Measurements from ENCODE around the gene TRAF1.

DNA sequence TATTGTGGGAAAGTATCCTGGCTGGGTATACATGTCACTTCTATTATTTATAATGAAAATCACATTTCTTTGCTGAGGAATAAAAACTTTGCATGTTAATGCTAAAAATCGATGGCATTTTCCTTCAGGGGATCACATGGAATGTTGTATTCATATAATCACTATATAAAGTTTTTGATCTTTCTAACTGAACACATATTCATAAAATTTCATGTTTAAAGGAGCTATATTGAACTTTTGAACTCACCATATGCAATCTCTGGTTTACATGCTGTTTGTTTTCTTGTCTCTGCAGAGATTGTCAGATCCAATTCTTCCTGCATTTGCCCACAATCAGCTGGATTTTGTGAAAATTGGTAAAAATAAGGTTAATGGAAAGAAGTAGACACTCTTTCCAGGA lies 33.4 kb upstream of the TRAF1 start:
- TF ChIP-seq, protein P1, sequence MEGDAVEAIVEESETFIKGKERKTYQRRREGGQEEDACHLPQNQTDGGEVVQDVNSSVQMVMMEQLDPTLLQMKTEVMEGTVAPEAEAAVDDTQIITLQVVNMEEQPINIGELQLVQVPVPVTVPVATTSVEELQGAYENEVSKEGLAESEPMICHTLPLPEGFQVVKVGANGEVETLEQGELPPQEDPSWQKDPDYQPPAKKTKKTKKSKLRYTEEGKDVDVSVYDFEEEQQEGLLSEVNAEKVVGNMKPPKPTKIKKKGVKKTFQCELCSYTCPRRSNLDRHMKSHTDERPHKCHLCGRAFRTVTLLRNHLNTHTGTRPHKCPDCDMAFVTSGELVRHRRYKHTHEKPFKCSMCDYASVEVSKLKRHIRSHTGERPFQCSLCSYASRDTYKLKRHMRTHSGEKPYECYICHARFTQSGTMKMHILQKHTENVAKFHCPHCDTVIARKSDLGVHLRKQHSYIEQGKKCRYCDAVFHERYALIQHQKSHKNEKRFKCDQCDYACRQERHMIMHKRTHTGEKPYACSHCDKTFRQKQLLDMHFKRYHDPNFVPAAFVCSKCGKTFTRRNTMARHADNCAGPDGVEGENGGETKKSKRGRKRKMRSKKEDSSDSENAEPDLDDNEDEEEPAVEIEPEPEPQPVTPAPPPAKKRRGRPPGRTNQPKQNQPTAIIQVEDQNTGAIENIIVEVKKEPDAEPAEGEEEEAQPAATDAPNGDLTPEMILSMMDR (IDR thresholded peaks at IDR 0.05): no peak
- TF ChIP-seq POLR2A (IDR thresholded peaks at IDR 0.05): no peak
